Peyer's patch (tissue), 4 donors: ENCODE measurements around the gene CASZ1. TPM values are rescaled to one million over a fixed set of nuclear protein-coding genes. Genes with fewer than 3 reads are reported as not detected.

Experiments
- DNase-seq, 3 donors: peaks; one replicate each; pipeline ENCODE4 v3.0.0-alpha.2; 2017 to 2019
- H3K27ac ChIP-seq, 4 donors: fragments of 200-600 bp; sonication (generic); one replicate each; pipeline ENCODE4 v1.5.1; 2016 to 2019
- H3K27me3 ChIP-seq, 2 donors: fragments of 200-600 bp; sonication (generic); one replicate each; pipeline ENCODE4 v1.5.1; 2019
- H3K36me3 ChIP-seq, 3 donors: fragments of 200-600 bp; sonication (generic); one replicate each; pipeline ENCODE4 v1.5.1; 2016 to 2019
- H3K4me1 ChIP-seq, 4 donors: fragments of 200-600 bp; sonication (generic); one replicate each; pipeline ENCODE4 v1.5.1; 2016 to 2019
- H3K4me3 ChIP-seq, 4 donors: fragments of 200-600 bp; sonication (generic); 1 replicate in 3 of 4; 2 replicates in 1 of 4; pipeline ENCODE4 v1.5.1; 2016 to 2019; ENCODE audit warnings: mild to moderate bottlenecking in 1 of 4
- H3K9me3 ChIP-seq, 4 donors: fragments of 200-600 bp; sonication (generic); one replicate each; pipeline ENCODE4 v1.5.1; 2016 to 2019; ENCODE audit warnings: mild to moderate bottlenecking in 1 of 4
- CTCF ChIP-seq, 6 experiments: fragments of 450-650 bp in 4 of 6; fragments of 200-600 bp in 2 of 6; sonication (generic) in 1 of 6; IDR thresholded peaks; one replicate each; pipeline ENCODE4 v1.5.1; 2017 to 2019; ENCODE audit warnings: antibody characterized with exemption in 6 of 6, mild to moderate bottlenecking in 3 of 6, moderate library complexity in 1 of 6
- POLR2A ChIP-seq, 2 donors: fragments of 450-650 bp; IDR thresholded peaks; one replicate each; pipeline ENCODE4 v1.5.1; 2017; ENCODE audit warnings: antibody characterized with exemption in 2 of 2, mild to moderate bottlenecking in 2 of 2, moderate library complexity in 2 of 2
- total RNA-seq, 4 donors: library from RNA; depleted of rRNA; stranded (reverse); fragments of >200 nt; gene quantifications; one replicate each; pipeline ENCODE4 v1.1.0, GENCODE V29; 2016

Gene CASZ1
- total RNA-seq, 4 donors from 2014 or later, result 87.5 to 165 (median 137) TPM

- H3K4me3 ChIP-seq, result no peak overlapping the region
- TF ChIP-seq CTCF (IDR thresholded peaks at IDR 0.05) (no peak), POLR2A (IDR thresholded peaks at IDR 0.05) (no peak)
- H3K36me3 ChIP-seq, result no peaks in the 10 kb centered on the region
- no peaks in the 10 kb centered on the region for H3K27me3 ChIP-seq
- H3K4me1 ChIP-seq, result no peaks in the 10 kb centered on the region
- DNase-seq, result no peak
- H3K9me3 ChIP-seq, result no peaks in the 10 kb centered on the region
- H3K27ac ChIP-seq, result no peak overlapping the region
These were observed 187.8 kb downstream of the CASZ1 start for GRCh38 chr1:10608690-10609089.

GRCh38 chr1:10607228-10607627 is 189.2 kb downstream of the CASZ1 start:
- H3K27ac ChIP-seq, result no peak overlapping the region
- DNase-seq, result no peak
- no peak overlapping the region for H3K4me3 ChIP-seq
- H3K36me3 ChIP-seq, result no peaks in the 10 kb centered on the region
- H3K27me3 ChIP-seq, result no peaks in the 10 kb centered on the region
- TF ChIP-seq CTCF (IDR thresholded peaks at IDR 0.05) (no peak), POLR2A (IDR thresholded peaks at IDR 0.05) (no peak)
- H3K4me1 ChIP-seq, result no peaks in the 10 kb centered on the region
- H3K9me3 ChIP-seq, result no peaks in the 10 kb centered on the region

DNA sequence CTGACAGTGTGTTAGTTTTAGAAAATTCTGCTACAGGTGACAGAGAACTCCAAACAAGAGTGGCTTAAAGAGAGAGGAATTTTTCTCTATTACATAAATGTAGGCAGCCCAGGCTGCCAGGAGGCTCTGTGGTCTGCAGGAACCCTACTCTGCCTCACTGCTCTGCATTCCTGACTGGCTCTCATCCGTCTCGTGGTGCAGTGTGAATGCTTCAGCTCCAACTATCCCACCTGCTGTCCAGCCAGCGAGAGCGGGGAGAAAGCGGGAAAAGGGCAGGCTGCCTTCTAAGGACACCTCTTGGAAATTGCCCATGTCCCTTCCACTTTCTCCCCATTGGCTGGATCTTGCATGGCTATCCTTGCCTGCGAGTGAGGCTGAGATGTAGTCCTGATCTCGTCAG is 190.4 kb downstream of the CASZ1 start:
- H3K4me1 ChIP-seq, result no peaks in the 10 kb centered on the region
- H3K9me3 ChIP-seq, result no peaks in the 10 kb centered on the region
- TF ChIP-seq CTCF (IDR thresholded peaks at IDR 0.05) (no peak), POLR2A (IDR thresholded peaks at IDR 0.05) (no peak)
- no peak overlapping the region for H3K4me3 ChIP-seq
- H3K27me3 ChIP-seq, result no peaks in the 10 kb centered on the region
- DNase-seq, result no peak
- H3K27ac ChIP-seq, result no peak overlapping the region
- H3K36me3 ChIP-seq, result peaks cover 0 to 6% (median 0%) of the 10 kb centered on the region in 3 donors

GRCh38 chr1:10604966-10605365 is 191.5 kb downstream of the CASZ1 start:
- Histone ChIP-seq H3K4me3 (no peak overlapping the region), H3K9me3 (no peaks in the 10 kb centered on the region), H3K4me1 (no peaks in the 10 kb centered on the region), H3K36me3 (peaks cover 0 to 10% (median 0%) of the 10 kb centered on the region in 3 donors), H3K27ac (no peak overlapping the region), H3K27me3 (no peaks in the 10 kb centered on the region)
- no peak for TF ChIP-seq CTCF (IDR thresholded peaks at IDR 0.05)
- TF ChIP-seq POLR2A (IDR thresholded peaks at IDR 0.05), result no peak
- DNase-seq, result no peak

GRCh38 chr1:10602936-10603335 is 193.5 kb downstream of the CASZ1 start:
- H3K27me3 ChIP-seq, result no peaks in the 10 kb centered on the region
- H3K27ac ChIP-seq, result no peak overlapping the region
- no peak for DNase-seq
- H3K36me3 ChIP-seq, result peaks cover 0 to 11% (median 0%) of the 10 kb centered on the region in 3 donors
- TF ChIP-seq CTCF (IDR thresholded peaks at IDR 0.05), result no peak
- TF ChIP-seq POLR2A (IDR thresholded peaks at IDR 0.05), result no peak
- peaks cover 0 to 6% (median 0%) of the 10 kb centered on the region in 4 donors for H3K4me1 ChIP-seq
- H3K9me3 ChIP-seq, result no peaks in the 10 kb centered on the region
- no peak overlapping the region for H3K4me3 ChIP-seq
